Endothelial cell of umbilical vein (primary cell): ENCODE data around the gene ENO2. TPM values are rescaled to one million over a fixed set of nuclear protein-coding genes. Genes with fewer than 3 reads are reported as not detected.

Experiments
- BruUV-seq: library from RNA; stranded (reverse); fragments of 400-500 nt; replicated peaks from 2 replicates; lab custom pipeline; 2021; lab: Mats Ljungman, UMichigan
- CTCF ChIA-PET: fragments of 300-600, 350-600 bp; sonication (Branson Sonifier 250); formaldehyde crosslinking; loops from one replicate; lab custom pipeline; 2021; ENCODE audit warnings: antibody characterized with exemption, inconsistent platforms; lab: Charles Lee
- POLR2A ChIA-PET: fragments of 300-600, 350-600 bp; sonication (Branson Sonifier 250); formaldehyde crosslinking; loops from one replicate; lab custom pipeline; 2021; ENCODE audit warnings: antibody characterized with exemption, inconsistent platforms; lab: Charles Lee
- DNase-seq: peaks from one replicate; pipeline ENCODE4 v3.0.0-alpha.2; 2011; ENCODE audit warnings: low read depth, low spot score
- FAIRE-seq: peaks from 2 replicates; lab custom pipeline; 2011; peaks lifted over from hg19 to GRCh38; lab: Jason Lieb, UNC
- H2AFZ ChIP-seq: 2 replicates; pipeline ENCODE4 v1.6.0; 2012; ENCODE audit warnings: low read depth, low read length, control low read depth, inconsistent platforms
- H3K27ac ChIP-seq: 2 replicates; pipeline ENCODE4 v1.5.1; 2011; ENCODE audit warnings: low read depth, mild to moderate bottlenecking, control low read depth, low read length, moderate library complexity; ENCODE audit not compliant: insufficient read depth
- H3K27me3 ChIP-seq, 2 experiments: 2 replicates each; pipeline versions ENCODE4 v1.6.0 to v1.6.1; 2011; ENCODE audit warnings: low read length in 2 of 2, mixed read lengths in 1 of 2; ENCODE audit not compliant: control insufficient read depth in 2 of 2, insufficient read depth in 2 of 2
- H3K36me3 ChIP-seq, 2 experiments: 2 replicates in 1 of 2; 3 replicates in 1 of 2; pipeline ENCODE4 v1.5.1; 2011; ENCODE audit warnings: low read length in 2 of 2, mild to moderate bottlenecking in 1 of 2, moderate library complexity in 1 of 2; ENCODE audit not compliant: control insufficient read depth in 2 of 2, insufficient read depth in 2 of 2; ENCODE audit errors: extremely low read depth in 1 of 2
- H3K4me1 ChIP-seq: 3 replicates; pipeline ENCODE4 v1.5.1; 2011; ENCODE audit warnings: mild to moderate bottlenecking, low read length; ENCODE audit not compliant: control insufficient read depth, insufficient read depth; ENCODE audit errors: extremely low read depth
- H3K4me2 ChIP-seq: 2 replicates; pipeline ENCODE4 v1.6.1; 2011; ENCODE audit warnings: low read length, control low read depth, mixed read lengths; ENCODE audit not compliant: insufficient read depth
- H3K4me3 ChIP-seq, 3 experiments: fragments of 200-600 bp in 1 of 3; sonication (generic), shearing (Covaris generic) in 1 of 3; replicated peaks in 1 of 3; 2 replicates each; pipeline ENCODE4 v1.5.1; 2011 to 2016; ENCODE audit warnings: control low read depth in 3 of 3, low read length in 3 of 3, mild to moderate bottlenecking in 2 of 3, inconsistent platforms in 1 of 3, low read depth in 1 of 3, moderate library complexity in 1 of 3; ENCODE audit not compliant: insufficient read depth in 1 of 3
- H3K79me2 ChIP-seq: 2 replicates; pipeline ENCODE4 v1.6.0; 2012; ENCODE audit warnings: low read length, inconsistent platforms; ENCODE audit not compliant: control insufficient read depth, insufficient read depth
- H3K9ac ChIP-seq: replicated peaks from 2 replicates; pipeline ENCODE3; 2011; ENCODE audit warnings: low read length, control low read depth; ENCODE audit not compliant: insufficient read depth; ENCODE audit errors: extremely low read depth
- H3K9me1 ChIP-seq: replicated peaks from 3 replicates; pipeline ENCODE4 v1.6.0; 2011; ENCODE audit warnings: mild to moderate bottlenecking, low read length; ENCODE audit not compliant: control insufficient read depth, insufficient read depth; ENCODE audit errors: extremely low read depth
- H3K9me3 ChIP-seq: replicated peaks from 2 replicates; pipeline ENCODE4 v1.5.1; 2012; ENCODE audit warnings: low read length, inconsistent platforms; ENCODE audit not compliant: control insufficient read depth, insufficient read depth
- H4K20me1 ChIP-seq: replicated peaks from 2 replicates; pipeline ENCODE3; 2011; ENCODE audit warnings: mild to moderate bottlenecking, low read length; ENCODE audit not compliant: control insufficient read depth, insufficient read depth; ENCODE audit errors: extremely low read depth
- EZH2 ChIP-seq: IDR thresholded peaks from 2 replicates; pipeline ENCODE4 v1.6.1; 2012; ENCODE audit warnings: borderline replicate concordance, low read depth, mild to moderate bottlenecking, moderate library complexity, low read length, inconsistent platforms; ENCODE audit not compliant: severe bottlenecking
- FOS ChIP-seq: IDR thresholded peaks from 2 replicates; pipeline ENCODE4 v1.6.1; 2011; ENCODE audit warnings: mild to moderate bottlenecking, low read length, moderate library complexity, borderline replicate concordance; ENCODE audit not compliant: insufficient read depth
- GATA2 ChIP-seq: IDR thresholded peaks from 2 replicates; pipeline ENCODE4 v1.7.0; 2011; ENCODE audit warnings: low read depth, mild to moderate bottlenecking, moderate library complexity, mixed read lengths, low read length; ENCODE audit not compliant: insufficient read length, insufficient read depth
- JUN ChIP-seq: IDR thresholded peaks from 2 replicates; pipeline ENCODE4 v1.6.1; 2011; ENCODE audit warnings: borderline replicate concordance, low read depth; ENCODE audit not compliant: insufficient read length, insufficient read depth
- MYC ChIP-seq: IDR thresholded peaks from one replicate; pipeline ENCODE4 v1.6.1; 2011; ENCODE audit warnings: mild to moderate bottlenecking, low read depth, low read length
- POLR2A ChIP-seq: IDR thresholded peaks from 2 replicates; pipeline ENCODE4 v1.6.1; 2012; ENCODE audit warnings: low read depth, mild to moderate bottlenecking, control low read depth, low read length
- POLR2AphosphoS5 ChIP-seq: IDR thresholded peaks from 2 replicates; pipeline ENCODE4 v1.6.1; 2012; ENCODE audit warnings: low read depth, mild to moderate bottlenecking, control low read depth, low read length, moderate library complexity; ENCODE audit not compliant: insufficient read depth
- dilution Hi-C: fragments of 300-500 bp; cut with MboI; formaldehyde crosslinking; loops from one replicate; pipeline ENCODE4 v1.15.0; 2019; ENCODE audit warnings: low sequenced_read_pairs; ENCODE audit not compliant: extremely low pct_ligation_motif_present
- intact Hi-C: fragments of 100-400 bp; cut with micrococcal nuclease; formaldehyde crosslinking; loops from one replicate; pipeline ENCODE4 v1.10.0; 2022
- polyA plus RNA-seq, 4 experiments: library from polyadenylated mRNA; depleted of rRNA in 3 of 4; stranded (reverse) in 3 of 4; unstranded in 1 of 4; fragments of >200 nt; gene quantifications; 2 replicates each; pipeline versions ENCODE4 v1.2.1 to v1.2.3, GENCODE V29; 2011 to 2012; ENCODE audit warnings: missing spikeins in 1 of 4
- total RNA-seq: library from RNA; stranded (reverse); gene quantifications from 2 replicates; pipeline ENCODE4 v1.2.3, GENCODE V29; 2021
- TF ChIP-seq, protein P1 (sequence below): IDR thresholded peaks from 2 replicates; pipeline ENCODE4 v1.6.1; 2011; ENCODE audit not compliant: insufficient read depth, insufficient read length
- TF ChIP-seq, protein P2 (sequence below), 2 donors: IDR thresholded peaks; 1 replicate in 1 of 2; 2 replicates in 1 of 2; pipeline ENCODE4 v1.5.1; 2011; ENCODE audit warnings: low read length in 2 of 2, mild to moderate bottlenecking in 2 of 2, moderate library complexity in 2 of 2, control low read depth in 1 of 2, inconsistent platforms in 1 of 2, low read depth in 1 of 2; ENCODE audit not compliant: insufficient read depth in 1 of 2; ENCODE audit errors: extremely low read depth in 1 of 2

Gene ENO2
- total and polyA plus RNA-seq, 2 donors (not counting 3 experiments of a cell fraction or from before 2014, with no cell fraction given), result 11.4 to 18.6 TPM

DNA sequence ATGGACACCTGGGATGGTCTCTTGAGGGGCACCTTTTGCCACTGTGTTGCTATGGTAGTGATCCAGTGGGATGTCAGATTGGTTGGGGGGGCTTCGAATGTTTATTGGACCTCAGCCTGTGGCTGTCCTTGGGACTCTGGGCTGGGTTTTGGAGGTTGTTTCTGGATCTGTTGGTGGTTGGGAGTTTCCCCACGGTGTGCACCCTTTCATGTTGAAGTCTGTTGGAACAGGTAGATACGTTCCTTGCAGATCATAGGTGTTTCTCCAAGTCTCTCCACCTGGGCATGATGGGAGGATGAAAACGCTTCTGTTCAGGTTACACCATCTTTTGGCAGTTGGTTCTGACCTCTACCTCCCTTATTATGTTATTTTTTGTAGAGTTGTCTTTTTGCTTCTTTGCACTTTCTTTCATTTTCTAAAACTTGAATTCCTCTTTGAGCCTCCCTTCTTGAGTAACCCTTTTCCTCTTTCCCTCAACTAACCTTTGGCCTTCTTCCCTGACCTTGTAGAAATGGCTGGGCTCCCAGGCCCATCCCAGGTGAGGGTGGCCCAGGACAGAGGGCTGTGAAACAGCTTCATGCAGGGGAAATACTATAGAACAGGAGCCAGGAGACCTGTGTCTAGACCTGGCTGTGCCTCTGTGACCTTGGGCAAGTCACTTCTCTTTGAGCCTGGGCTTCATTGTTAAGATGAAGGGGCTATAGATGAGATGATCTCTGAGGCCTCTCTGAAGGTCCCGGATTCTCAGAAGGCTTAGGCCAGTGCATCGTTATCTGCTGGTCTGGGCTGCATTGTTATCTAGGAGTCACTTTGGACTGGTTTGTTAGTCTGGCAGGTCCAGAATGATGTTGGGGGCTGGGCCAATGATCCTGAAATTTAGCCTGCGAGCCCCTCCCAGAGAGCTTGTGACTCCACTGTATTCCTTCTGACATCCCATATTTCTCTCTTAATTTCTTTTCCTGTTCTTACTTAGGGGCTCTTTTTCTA, 15.4 kb downstream of the ENO2 start:
- FAIRE-seq (no peak), DNase-seq (no peak)
- dilution Hi-C loops (no loop called here), intact Hi-C loops (no loop called here)
- peak overlapping the region; percentile 88 to 92 (median 90) for H3K4me3 ChIP-seq
- BruUV-seq, result TSS peak; percentile 7
- H3K36me3 ChIP-seq, result peaks cover 2 to 3% of the 10 kb centered on the region in 2 experiments
- peak overlapping the region; percentile 87 for H3K4me2 ChIP-seq
- H3K27ac ChIP-seq, result no peak overlapping the region
- peaks cover 63% of the 10 kb centered on the region for H3K79me2 ChIP-seq
- H3K9me1 ChIP-seq, result no peaks in the 10 kb centered on the region
- peaks cover 8% of the 10 kb centered on the region for H4K20me1 ChIP-seq
- H3K27me3 ChIP-seq, result no peaks in the 10 kb centered on the region
- no peaks in the 10 kb centered on the region for H3K9me3 ChIP-seq
- peak overlapping the region; percentile 75 for H3K9ac ChIP-seq
- H2AFZ ChIP-seq, result no peak overlapping the region
- ChIA-PET CTCF (interaction anchor here (1.1 to 2.0 kb wide), 3 partner anchors 8 to 57 kb away, joined by 3 to 11 read pairs (median 5); partner anchors contain the start of gene SPSB2), POLR2A (interaction anchor here (1.2 kb wide), 1 partner anchor 8 kb away, joined by 4 read pairs; no protein-coding TSS in a partner anchor)
- TF ChIP-seq POLR2A, result no peak
- TF ChIP-seq FOS, result no peak
- TF ChIP-seq, protein P1, sequence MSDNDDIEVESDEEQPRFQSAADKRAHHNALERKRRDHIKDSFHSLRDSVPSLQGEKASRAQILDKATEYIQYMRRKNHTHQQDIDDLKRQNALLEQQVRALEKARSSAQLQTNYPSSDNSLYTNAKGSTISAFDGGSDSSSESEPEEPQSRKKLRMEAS, result no peak
- TF ChIP-seq, protein P2, sequence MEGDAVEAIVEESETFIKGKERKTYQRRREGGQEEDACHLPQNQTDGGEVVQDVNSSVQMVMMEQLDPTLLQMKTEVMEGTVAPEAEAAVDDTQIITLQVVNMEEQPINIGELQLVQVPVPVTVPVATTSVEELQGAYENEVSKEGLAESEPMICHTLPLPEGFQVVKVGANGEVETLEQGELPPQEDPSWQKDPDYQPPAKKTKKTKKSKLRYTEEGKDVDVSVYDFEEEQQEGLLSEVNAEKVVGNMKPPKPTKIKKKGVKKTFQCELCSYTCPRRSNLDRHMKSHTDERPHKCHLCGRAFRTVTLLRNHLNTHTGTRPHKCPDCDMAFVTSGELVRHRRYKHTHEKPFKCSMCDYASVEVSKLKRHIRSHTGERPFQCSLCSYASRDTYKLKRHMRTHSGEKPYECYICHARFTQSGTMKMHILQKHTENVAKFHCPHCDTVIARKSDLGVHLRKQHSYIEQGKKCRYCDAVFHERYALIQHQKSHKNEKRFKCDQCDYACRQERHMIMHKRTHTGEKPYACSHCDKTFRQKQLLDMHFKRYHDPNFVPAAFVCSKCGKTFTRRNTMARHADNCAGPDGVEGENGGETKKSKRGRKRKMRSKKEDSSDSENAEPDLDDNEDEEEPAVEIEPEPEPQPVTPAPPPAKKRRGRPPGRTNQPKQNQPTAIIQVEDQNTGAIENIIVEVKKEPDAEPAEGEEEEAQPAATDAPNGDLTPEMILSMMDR (IDR thresholded peaks at IDR 0.05; ENCODE audit: extremely low read depth in 1 of 2, insufficient read depth in 1 of 2, low read depth in 1 of 2, low read length in 2 of 2), result no peak
- no peak for TF ChIP-seq JUN
- TF ChIP-seq EZH2, result no peak
- no peak for TF ChIP-seq MYC
- TF ChIP-seq GATA2, result no peak
- TF ChIP-seq POLR2AphosphoS5, result no peak
- peaks cover 62% of the 10 kb centered on the region for H3K4me1 ChIP-seq
